Measurements from ENCODE around the gene OVAAL.

OVAAL gene

DNA sequence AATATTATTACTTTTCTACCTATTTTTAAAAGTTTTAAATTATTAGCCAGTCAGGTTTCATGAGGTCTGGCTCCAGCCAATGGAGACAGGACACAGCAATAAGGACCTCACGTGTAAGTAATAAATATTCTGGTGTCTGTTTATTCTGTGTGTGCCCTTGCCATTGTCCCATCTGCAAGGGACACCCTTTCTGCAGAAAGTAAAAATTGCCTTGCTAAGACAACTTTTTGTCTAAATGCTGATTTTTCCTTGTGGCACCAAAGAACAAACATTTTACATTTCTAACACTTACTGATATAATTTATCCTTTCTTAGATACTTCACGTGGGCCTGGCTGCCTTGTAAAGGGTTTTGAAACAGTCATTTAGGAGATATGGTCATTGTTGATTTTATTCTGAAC, 29.4 kb downstream of the OVAAL start:
- Histone ChIP-seq H3K9ac (no peak overlapping the region), H3K79me2 (no peaks in the 10 kb centered on the region), H3K4me2 (ENCODE audit: low read length) (no peak overlapping the region), H3K4me3 (ENCODE audit: low read depth, low read length) (no peak overlapping the region), H3K27me3 (ENCODE audit: control insufficient read depth, insufficient read depth, low read length) (no peaks in the 10 kb centered on the region), H2AFZ (no peak overlapping the region), H3K4me1 (peaks cover 4% of the 10 kb centered on the region), H3K36me3 (ENCODE audit: control insufficient read depth, insufficient read depth, low read length) (no peaks in the 10 kb centered on the region), H3K9me3 (ENCODE audit: control insufficient read depth, low read length) (no peaks in the 10 kb centered on the region), H3K27ac (no peak overlapping the region)
- TF ChIP-seq, protein P1, sequence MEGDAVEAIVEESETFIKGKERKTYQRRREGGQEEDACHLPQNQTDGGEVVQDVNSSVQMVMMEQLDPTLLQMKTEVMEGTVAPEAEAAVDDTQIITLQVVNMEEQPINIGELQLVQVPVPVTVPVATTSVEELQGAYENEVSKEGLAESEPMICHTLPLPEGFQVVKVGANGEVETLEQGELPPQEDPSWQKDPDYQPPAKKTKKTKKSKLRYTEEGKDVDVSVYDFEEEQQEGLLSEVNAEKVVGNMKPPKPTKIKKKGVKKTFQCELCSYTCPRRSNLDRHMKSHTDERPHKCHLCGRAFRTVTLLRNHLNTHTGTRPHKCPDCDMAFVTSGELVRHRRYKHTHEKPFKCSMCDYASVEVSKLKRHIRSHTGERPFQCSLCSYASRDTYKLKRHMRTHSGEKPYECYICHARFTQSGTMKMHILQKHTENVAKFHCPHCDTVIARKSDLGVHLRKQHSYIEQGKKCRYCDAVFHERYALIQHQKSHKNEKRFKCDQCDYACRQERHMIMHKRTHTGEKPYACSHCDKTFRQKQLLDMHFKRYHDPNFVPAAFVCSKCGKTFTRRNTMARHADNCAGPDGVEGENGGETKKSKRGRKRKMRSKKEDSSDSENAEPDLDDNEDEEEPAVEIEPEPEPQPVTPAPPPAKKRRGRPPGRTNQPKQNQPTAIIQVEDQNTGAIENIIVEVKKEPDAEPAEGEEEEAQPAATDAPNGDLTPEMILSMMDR (IDR thresholded peaks at IDR 0.05), result no peak

DNA sequence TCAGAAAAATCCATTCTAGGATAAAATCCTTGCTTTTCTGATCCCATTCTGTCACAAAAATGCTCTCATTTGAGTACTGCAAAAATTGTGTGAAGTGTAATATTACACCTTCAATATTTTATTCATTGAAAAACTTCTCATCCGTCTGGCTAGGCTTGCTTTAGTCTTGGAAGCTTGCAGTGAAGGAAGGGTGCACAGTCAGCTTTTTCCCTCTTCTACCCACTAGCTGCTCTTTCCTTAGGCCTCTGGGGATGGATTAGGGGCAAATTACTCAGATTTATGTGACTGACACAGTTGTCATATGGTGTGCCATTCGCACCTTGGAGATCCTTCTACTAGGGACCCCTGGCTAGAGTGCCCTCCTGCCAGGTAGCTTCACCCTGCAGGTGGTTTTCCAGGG, 32.1 kb downstream of the OVAAL start:
- H3K27ac ChIP-seq, result no peak overlapping the region
- H3K4me2 ChIP-seq (ENCODE audit: low read length), result no peak overlapping the region
- H3K36me3 ChIP-seq (ENCODE audit: control insufficient read depth, insufficient read depth, low read length), result no peaks in the 10 kb centered on the region
- H3K27me3 ChIP-seq (ENCODE audit: control insufficient read depth, insufficient read depth, low read length), result no peaks in the 10 kb centered on the region
- H2AFZ ChIP-seq, result no peak overlapping the region
- no peaks in the 10 kb centered on the region for H3K79me2 ChIP-seq
- H3K9ac ChIP-seq, result no peak overlapping the region
- H3K4me3 ChIP-seq (ENCODE audit: low read depth, low read length), result no peak overlapping the region
- no peaks in the 10 kb centered on the region for H3K4me1 ChIP-seq
- no peaks in the 10 kb centered on the region for H3K9me3 ChIP-seq (ENCODE audit: control insufficient read depth, low read length)
- TF ChIP-seq, protein P1 (IDR thresholded peaks at IDR 0.05), result no peak

DNA sequence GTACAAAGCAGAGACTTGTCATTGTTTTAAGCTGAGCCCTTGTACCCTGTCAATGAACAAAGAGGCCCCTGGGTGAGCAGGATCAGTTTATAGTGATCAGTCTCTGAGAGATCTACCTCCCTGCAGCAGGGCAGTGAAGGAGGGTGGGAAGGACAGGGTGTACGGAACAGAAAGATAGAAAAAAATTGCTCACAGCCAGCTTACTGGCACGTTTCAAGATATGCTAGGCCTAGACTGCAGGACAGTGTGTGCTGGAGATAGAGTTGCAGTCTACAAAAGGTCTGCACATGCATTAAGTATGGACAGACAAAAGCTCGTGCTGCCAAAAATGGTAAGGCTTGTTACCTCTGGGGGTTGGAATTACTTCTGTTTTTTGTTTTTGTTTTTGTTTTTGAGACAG, 34.6 kb downstream of the OVAAL start:
- Histone ChIP-seq H3K9me3 (ENCODE audit: control insufficient read depth, low read length) (no peaks in the 10 kb centered on the region), H3K9ac (no peak overlapping the region), H3K27ac (no peak overlapping the region), H3K4me2 (ENCODE audit: low read length) (no peak overlapping the region), H2AFZ (no peak overlapping the region), H3K4me3 (ENCODE audit: low read depth, low read length) (no peak overlapping the region), H3K36me3 (ENCODE audit: control insufficient read depth, insufficient read depth, low read length) (no peaks in the 10 kb centered on the region), H3K79me2 (no peaks in the 10 kb centered on the region), H3K4me1 (no peaks in the 10 kb centered on the region), H3K27me3 (ENCODE audit: control insufficient read depth, insufficient read depth, low read length) (no peaks in the 10 kb centered on the region)
- TF ChIP-seq, protein P1 (IDR thresholded peaks at IDR 0.05), result no peak

DNA sequence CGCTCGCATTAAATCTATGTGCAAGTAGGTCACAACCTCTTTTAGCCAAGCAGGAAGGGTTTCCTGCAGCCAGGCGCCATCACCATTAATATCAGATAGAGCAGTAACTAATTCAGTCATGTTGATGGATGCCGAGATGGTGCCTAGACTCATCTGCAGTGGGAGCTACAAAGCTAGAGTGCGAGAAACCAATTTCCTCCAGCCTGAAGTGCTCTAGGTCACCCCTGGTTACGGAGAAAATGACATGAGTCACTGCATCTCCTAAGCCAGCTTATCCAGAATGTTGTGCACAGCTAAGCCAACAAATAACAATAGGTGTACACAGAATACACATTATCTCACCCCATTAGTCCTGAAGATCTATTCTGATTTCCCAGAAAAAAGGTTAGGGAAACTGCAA, 36.0 kb downstream of the OVAAL start:
- Histone ChIP-seq H3K9ac (no peak overlapping the region), H3K27ac (no peak overlapping the region), H3K36me3 (ENCODE audit: control insufficient read depth, insufficient read depth, low read length) (no peaks in the 10 kb centered on the region), H3K4me2 (ENCODE audit: low read length) (no peak overlapping the region), H3K4me3 (ENCODE audit: low read depth, low read length) (no peak overlapping the region), H3K27me3 (ENCODE audit: control insufficient read depth, insufficient read depth, low read length) (no peaks in the 10 kb centered on the region), H3K4me1 (no peaks in the 10 kb centered on the region), H3K79me2 (no peaks in the 10 kb centered on the region), H2AFZ (no peak overlapping the region), H3K9me3 (ENCODE audit: control insufficient read depth, low read length) (no peaks in the 10 kb centered on the region)
- TF ChIP-seq, protein P1 (IDR thresholded peaks at IDR 0.05), result no peak

DNA sequence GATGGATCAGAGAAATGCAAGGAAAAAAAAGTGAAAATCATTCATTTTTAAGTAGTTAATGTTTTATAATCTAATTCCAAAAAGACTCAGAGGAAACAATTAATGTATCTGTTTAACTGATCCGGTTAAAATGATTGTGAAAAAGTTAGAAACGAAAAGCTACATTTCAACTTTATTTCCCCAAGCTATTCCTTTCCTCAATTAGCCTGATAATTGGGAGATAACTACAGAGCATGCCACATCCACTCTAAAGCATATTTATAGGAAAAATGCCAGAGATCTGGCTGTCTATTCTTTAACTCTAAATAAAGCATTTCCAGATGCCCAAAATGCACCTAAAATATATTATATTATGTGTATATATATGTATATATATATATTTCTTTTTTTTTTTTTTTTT, 37.2 kb downstream of the OVAAL start:
- Histone ChIP-seq H3K9me3 (ENCODE audit: control insufficient read depth, low read length) (no peaks in the 10 kb centered on the region), H3K27ac (no peak overlapping the region), H3K9ac (no peak overlapping the region), H3K27me3 (ENCODE audit: control insufficient read depth, insufficient read depth, low read length) (no peaks in the 10 kb centered on the region), H3K4me1 (no peaks in the 10 kb centered on the region), H3K4me3 (ENCODE audit: low read depth, low read length) (no peak overlapping the region), H3K4me2 (ENCODE audit: low read length) (no peak overlapping the region), H2AFZ (no peak overlapping the region), H3K79me2 (no peaks in the 10 kb centered on the region), H3K36me3 (ENCODE audit: control insufficient read depth, insufficient read depth, low read length) (no peaks in the 10 kb centered on the region)
- TF ChIP-seq, protein P1 (IDR thresholded peaks at IDR 0.05), result no peak
